Ishikawa (cell line): Measurements from ENCODE around the gene TMEM120B.

ENCODE experiments used
- CEBPB ChIP-seq: IDR thresholded peaks from 2 replicates; pipeline ENCODE4 v1.6.1; 2012
- CREB1 ChIP-seq: IDR thresholded peaks from 2 replicates; pipeline ENCODE4 v1.6.1; 2012; ENCODE audit warnings: low read depth
- EGR1 ChIP-seq: IDR thresholded peaks from 2 replicates; pipeline ENCODE4 v1.6.1; 2012
- EP300 ChIP-seq: IDR thresholded peaks from 2 replicates; pipeline ENCODE4 v1.6.1; 2012; ENCODE audit warnings: borderline replicate concordance
- FOXM1 ChIP-seq: IDR thresholded peaks from 2 replicates; pipeline ENCODE4 v1.6.1; 2012; ENCODE audit warnings: low read depth, borderline replicate concordance
- NFIC ChIP-seq: IDR thresholded peaks from 2 replicates; pipeline ENCODE4 v1.6.1; 2012
- RAD21 ChIP-seq: IDR thresholded peaks from 2 replicates; pipeline ENCODE4 v1.6.1; 2012; ENCODE audit warnings: low read depth
- TAF1 ChIP-seq: IDR thresholded peaks from 2 replicates; pipeline ENCODE4 v1.6.1; 2012; ENCODE audit warnings: low read depth, mild to moderate bottlenecking
- TCF12 ChIP-seq: IDR thresholded peaks from 2 replicates; pipeline ENCODE4 v1.6.1; 2012; ENCODE audit warnings: low read depth
- TEAD4 ChIP-seq: IDR thresholded peaks from 2 replicates; pipeline ENCODE4 v1.6.1; 2012
- YY1 ChIP-seq: IDR thresholded peaks from 2 replicates; pipeline ENCODE4 v1.6.1; 2012; ENCODE audit warnings: low read depth
- ZBTB7A ChIP-seq: IDR thresholded peaks from 2 replicates; pipeline ENCODE4 v1.6.1; 2012; ENCODE audit warnings: low read depth
- TF ChIP-seq, protein P1 (sequence below): IDR thresholded peaks from 2 replicates; pipeline ENCODE4 v1.6.1; 2012
- TF ChIP-seq, protein P2 (sequence below): IDR thresholded peaks from 2 replicates; pipeline ENCODE4 v1.6.1; 2012
- TF ChIP-seq, protein P3 (sequence below): IDR thresholded peaks from 2 replicates; pipeline ENCODE4 v1.6.1; 2012; ENCODE audit warnings: low read depth, mild to moderate bottlenecking

Gene TMEM120B

DNA sequence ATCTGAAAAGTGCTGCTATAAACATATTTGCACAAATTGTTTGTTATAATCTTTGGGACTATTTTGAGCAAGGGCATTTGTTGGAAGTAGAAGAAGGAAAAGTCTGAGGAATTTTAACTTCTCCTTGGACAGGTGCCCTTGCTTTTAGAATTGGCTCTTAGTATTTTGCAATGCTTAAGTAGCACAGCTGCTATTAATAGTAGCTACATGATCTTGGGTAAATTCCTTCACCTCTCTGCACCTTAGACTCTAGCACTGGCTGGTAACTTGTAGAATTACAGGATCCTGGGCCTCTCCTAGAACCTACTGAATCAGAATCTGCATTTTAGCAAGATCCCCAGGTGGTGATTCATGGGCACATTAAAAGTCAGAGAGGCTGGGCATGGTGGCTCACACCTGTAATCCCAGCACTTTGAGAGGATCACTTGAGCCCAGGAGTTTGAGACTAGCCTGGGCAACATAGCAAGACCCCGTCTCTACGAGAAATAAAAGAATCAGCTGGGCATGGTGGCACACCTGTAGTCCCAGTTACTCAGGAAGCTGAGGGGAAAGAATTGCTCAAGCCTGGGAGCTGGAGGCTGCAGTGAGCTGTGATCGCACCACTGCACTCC is 10.8 kb upstream of the TMEM120B start:
- TF ChIP-seq FOXM1, result no peak
- TF ChIP-seq, protein P1, sequence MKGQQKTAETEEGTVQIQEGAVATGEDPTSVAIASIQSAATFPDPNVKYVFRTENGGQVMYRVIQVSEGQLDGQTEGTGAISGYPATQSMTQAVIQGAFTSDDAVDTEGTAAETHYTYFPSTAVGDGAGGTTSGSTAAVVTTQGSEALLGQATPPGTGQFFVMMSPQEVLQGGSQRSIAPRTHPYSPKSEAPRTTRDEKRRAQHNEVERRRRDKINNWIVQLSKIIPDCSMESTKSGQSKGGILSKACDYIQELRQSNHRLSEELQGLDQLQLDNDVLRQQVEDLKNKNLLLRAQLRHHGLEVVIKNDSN, result no peak
- no peak for TF ChIP-seq TCF12
- no peak for TF ChIP-seq TEAD4
- TF ChIP-seq CEBPB, result no peak
- TF ChIP-seq, protein P2, sequence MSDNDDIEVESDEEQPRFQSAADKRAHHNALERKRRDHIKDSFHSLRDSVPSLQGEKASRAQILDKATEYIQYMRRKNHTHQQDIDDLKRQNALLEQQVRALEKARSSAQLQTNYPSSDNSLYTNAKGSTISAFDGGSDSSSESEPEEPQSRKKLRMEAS, result no peak
- TF ChIP-seq, protein P3, sequence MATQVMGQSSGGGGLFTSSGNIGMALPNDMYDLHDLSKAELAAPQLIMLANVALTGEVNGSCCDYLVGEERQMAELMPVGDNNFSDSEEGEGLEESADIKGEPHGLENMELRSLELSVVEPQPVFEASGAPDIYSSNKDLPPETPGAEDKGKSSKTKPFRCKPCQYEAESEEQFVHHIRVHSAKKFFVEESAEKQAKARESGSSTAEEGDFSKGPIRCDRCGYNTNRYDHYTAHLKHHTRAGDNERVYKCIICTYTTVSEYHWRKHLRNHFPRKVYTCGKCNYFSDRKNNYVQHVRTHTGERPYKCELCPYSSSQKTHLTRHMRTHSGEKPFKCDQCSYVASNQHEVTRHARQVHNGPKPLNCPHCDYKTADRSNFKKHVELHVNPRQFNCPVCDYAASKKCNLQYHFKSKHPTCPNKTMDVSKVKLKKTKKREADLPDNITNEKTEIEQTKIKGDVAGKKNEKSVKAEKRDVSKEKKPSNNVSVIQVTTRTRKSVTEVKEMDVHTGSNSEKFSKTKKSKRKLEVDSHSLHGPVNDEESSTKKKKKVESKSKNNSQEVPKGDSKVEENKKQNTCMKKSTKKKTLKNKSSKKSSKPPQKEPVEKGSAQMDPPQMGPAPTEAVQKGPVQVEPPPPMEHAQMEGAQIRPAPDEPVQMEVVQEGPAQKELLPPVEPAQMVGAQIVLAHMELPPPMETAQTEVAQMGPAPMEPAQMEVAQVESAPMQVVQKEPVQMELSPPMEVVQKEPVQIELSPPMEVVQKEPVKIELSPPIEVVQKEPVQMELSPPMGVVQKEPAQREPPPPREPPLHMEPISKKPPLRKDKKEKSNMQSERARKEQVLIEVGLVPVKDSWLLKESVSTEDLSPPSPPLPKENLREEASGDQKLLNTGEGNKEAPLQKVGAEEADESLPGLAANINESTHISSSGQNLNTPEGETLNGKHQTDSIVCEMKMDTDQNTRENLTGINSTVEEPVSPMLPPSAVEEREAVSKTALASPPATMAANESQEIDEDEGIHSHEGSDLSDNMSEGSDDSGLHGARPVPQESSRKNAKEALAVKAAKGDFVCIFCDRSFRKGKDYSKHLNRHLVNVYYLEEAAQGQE, result no peak
- no peak for TF ChIP-seq CREB1
- TF ChIP-seq ZBTB7A, result no peak
- TF ChIP-seq EP300, result no peak

DNA sequence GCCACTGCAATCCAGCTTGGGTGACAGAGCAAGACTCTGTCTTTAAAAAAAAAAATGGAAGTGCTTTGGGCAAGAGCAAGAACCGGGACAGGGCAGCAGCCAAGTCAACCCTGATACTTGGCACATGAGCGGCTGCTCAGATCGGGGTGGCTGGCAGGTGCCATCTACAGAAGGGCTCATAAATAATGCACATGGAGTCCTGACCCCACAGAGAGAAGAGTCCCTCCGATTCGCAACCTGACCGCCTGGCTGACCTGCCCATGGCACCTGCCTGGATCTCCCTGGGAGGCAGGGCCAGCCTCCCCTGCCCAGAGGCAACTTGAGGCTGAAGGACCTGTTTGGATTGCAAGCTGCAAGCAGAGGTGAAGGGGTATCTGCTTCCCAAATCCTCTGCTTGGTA is 9.6 kb upstream of the TMEM120B start:
- TF ChIP-seq, protein P1, result no peak
- TF ChIP-seq TCF12 (no peak), EP300 (no peak), TEAD4 (no peak), FOXM1 (no peak), NFIC (no peak), YY1 (no peak), CREB1 (no peak), RAD21 (no peak), EGR1 (no peak), ZBTB7A (no peak), CEBPB (no peak), TAF1 (no peak)
- TF ChIP-seq, protein P3, result no peak
- TF ChIP-seq, protein P2, result no peak

DNA sequence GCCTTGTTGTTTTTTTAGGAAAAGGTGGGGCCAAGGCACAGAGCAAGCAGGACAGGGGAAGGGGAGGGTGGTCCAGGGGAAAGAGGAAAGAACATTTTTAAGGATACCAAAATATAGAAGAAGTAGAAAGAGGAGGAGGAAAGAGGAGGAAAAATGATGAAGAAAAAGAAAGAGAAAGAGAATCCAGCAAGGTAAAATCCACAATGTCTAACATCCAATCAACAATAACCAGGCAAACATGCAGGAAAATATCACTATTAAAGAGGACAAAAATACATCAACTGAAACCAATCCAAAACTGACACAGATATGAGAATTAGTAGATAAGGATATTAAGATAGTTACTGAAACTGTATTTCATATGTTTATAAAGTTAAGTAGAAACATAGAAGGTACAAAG is 7.0 kb upstream of the TMEM120B start:
- TF ChIP-seq TCF12 (no peak), EGR1 (no peak), YY1 (no peak)

DNA sequence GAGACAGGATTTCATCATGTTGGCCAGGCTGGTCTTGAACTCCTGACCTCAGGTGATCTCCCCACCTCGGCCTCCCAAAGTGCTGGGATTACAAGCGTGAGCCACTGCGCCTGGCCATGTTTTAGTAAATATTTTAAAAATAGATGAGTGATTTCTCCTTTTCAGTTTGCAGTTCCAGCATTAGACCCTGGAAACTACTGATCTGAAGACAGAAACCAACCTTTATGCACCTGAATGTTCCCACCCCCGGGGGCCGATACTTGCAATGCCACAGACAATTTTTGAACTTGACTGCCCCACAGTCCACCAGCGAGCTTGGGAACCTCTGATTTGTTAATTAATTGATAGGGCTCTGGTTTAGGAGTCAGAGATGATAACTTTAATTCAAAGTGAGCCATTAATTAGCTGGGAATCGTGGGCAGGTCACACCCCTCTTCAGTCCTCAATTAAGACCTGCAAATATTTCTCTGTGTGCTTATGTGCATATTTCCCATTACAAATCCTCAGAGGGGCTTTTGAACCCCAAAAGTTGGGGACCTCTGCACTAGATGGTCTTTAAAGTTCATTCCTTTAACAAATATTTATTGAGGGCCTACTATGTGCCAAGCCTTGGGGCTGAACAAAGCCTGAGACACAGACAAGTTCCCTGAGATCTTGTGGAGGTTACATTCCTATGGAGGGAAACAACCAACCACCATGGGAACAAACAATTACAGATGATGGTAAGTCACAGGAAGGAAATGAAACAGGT is 4.1 kb upstream of the TMEM120B start:
- TF ChIP-seq TEAD4 (no peak), YY1 (no peak), TCF12 (no peak), TAF1 (no peak), CEBPB (no peak), EGR1 (no peak), EP300 (no peak), RAD21 (no peak), CREB1 (no peak), NFIC (no peak), ZBTB7A (no peak), FOXM1 (no peak)
- TF ChIP-seq, protein P1, result no peak
- TF ChIP-seq, protein P2, result no peak
- TF ChIP-seq, protein P3, result no peak
